ENCODE results near the gene TMEM139.

DNA sequence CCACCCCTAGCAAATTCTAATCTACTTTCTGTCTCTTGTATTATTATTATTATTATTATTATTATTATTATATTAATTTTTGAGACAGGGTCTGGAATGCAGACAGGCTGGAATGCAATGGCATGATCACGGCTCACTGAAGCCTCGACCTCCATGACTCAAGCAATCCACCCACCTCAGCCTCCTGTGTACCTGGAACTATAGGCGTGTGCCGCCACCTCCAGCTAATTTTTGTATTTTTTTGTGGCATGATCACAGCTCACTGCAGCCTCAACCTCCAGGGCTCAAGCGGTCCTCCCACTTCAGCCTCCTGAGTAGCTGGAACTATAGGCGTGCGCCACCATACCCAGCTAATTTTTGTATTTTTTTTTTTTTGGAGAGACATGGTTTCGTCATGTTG is 2.6 kb upstream of the TMEM139 start:
- TF ChIP-seq, protein P1, sequence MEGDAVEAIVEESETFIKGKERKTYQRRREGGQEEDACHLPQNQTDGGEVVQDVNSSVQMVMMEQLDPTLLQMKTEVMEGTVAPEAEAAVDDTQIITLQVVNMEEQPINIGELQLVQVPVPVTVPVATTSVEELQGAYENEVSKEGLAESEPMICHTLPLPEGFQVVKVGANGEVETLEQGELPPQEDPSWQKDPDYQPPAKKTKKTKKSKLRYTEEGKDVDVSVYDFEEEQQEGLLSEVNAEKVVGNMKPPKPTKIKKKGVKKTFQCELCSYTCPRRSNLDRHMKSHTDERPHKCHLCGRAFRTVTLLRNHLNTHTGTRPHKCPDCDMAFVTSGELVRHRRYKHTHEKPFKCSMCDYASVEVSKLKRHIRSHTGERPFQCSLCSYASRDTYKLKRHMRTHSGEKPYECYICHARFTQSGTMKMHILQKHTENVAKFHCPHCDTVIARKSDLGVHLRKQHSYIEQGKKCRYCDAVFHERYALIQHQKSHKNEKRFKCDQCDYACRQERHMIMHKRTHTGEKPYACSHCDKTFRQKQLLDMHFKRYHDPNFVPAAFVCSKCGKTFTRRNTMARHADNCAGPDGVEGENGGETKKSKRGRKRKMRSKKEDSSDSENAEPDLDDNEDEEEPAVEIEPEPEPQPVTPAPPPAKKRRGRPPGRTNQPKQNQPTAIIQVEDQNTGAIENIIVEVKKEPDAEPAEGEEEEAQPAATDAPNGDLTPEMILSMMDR (IDR thresholded peaks at IDR 0.05; ENCODE audit: borderline replicate concordance, extremely low read depth, low read length, poor library complexity, severe bottlenecking), result no peak
- TF ChIP-seq EZH2 (IDR thresholded peaks at IDR 0.05; ENCODE audit: borderline replicate concordance, low read depth, low read length, severe bottlenecking), result no peak
